Sigmoid colon (tissue), 4 donors: Measurements from ENCODE around the gene BCOR.

ENCODE experiments used
- CTCF ChIP-seq, 4 experiments: fragments of 450-650 bp in 3 of 4; fragments of 200-600 bp in 1 of 4; IDR thresholded peaks; one replicate each; pipeline ENCODE4 v1.5.1; 2016 to 2019; ENCODE audit warnings: antibody characterized with exemption in 4 of 4, mild to moderate bottlenecking in 3 of 4, moderate library complexity in 2 of 4
- EP300 ChIP-seq, 4 donors: sonication (generic); formaldehyde crosslinking; IDR thresholded peaks; one replicate each; pipeline ENCODE4 v1.6.1; 2017; ENCODE audit warnings: antibody characterized with exemption in 4 of 4
- POLR2A ChIP-seq, 2 donors: fragments of 450-650 bp; IDR thresholded peaks; one replicate each; pipeline ENCODE4 v1.6.1; 2016; ENCODE audit warnings: antibody characterized with exemption in 2 of 2, mild to moderate bottlenecking in 2 of 2, moderate library complexity in 2 of 2

GRCh38 chrX:40054793-40055192, 43.0 kb downstream of the BCOR start:
- no peak for TF ChIP-seq CTCF (IDR thresholded peaks at IDR 0.05)
- TF ChIP-seq POLR2A (IDR thresholded peaks at IDR 0.05) = no peak
- TF ChIP-seq EP300 (IDR thresholded peaks at IDR 0.05) = no peak
